CD4-positive, alpha-beta T cell (primary cell): ENCODE measurements around the gene FBXO36. TPM values are rescaled to one million over a fixed set of nuclear protein-coding genes. Genes with fewer than 3 reads are reported as not detected.

Source experiments
- ATAC-seq: fragments of 200-7000 bp; cut with Tn5 transposase; one replicate; pipeline ENCODE4 v1.10.0; 2022; ENCODE audit warnings: mild to moderate bottlenecking; ENCODE audit not compliant: poor library complexity
- CTCF ChIA-PET: fragments of 350-600 bp; sonication (Branson Sonifier 250); formaldehyde crosslinking; loops from one replicate; lab custom pipeline; 2021; ENCODE audit warnings: antibody characterized with exemption, inconsistent platforms; lab: Charles Lee
- POLR2A ChIA-PET: fragments of 350-600 bp; sonication (Branson Sonifier 250); formaldehyde crosslinking; loops from one replicate; lab custom pipeline; 2021; ENCODE audit warnings: antibody characterized with exemption, inconsistent platforms; lab: Charles Lee
- DNase-seq, 14 experiments: peaks; one replicate each; pipeline ENCODE4 v3.0.0-alpha.2; 2013 to 2020; ENCODE audit warnings: mixed read lengths in 2 of 14
- H3K27ac ChIP-seq, 2 donors: one replicate each; pipeline versions ENCODE4 v1.5.1 to v1.7.0; 2013; ENCODE audit warnings: low read length in 2 of 2, low read depth in 1 of 2, mild to moderate bottlenecking in 1 of 2
- H3K27me3 ChIP-seq, 2 experiments: 1 replicate in 1 of 2; 2 replicates in 1 of 2; pipeline versions ENCODE4 v1.6.1 to v1.7.0; 2013; ENCODE audit warnings: low read length in 2 of 2, control low read depth in 1 of 2, mild to moderate bottlenecking in 1 of 2, moderate library complexity in 1 of 2; ENCODE audit not compliant: insufficient read depth in 2 of 2, control insufficient read depth in 1 of 2
- H3K36me3 ChIP-seq: one replicate; pipeline ENCODE4 v1.6.1; 2013; ENCODE audit warnings: low read length, control low read depth; ENCODE audit not compliant: insufficient read depth
- H3K4me1 ChIP-seq: one replicate; pipeline ENCODE4 v1.6.1; 2013; ENCODE audit warnings: low read length, control low read depth; ENCODE audit not compliant: insufficient read depth
- H3K4me3 ChIP-seq: one replicate; pipeline ENCODE4 v1.5.1; 2013; ENCODE audit warnings: mild to moderate bottlenecking, low read length, moderate library complexity
- H3K9me3 ChIP-seq, 2 experiments: 1 replicate in 1 of 2; 2 replicates in 1 of 2; pipeline versions ENCODE4 v1.6.1 to v1.7.0; 2013; ENCODE audit warnings: low read length in 2 of 2, mild to moderate bottlenecking in 2 of 2, control low read depth in 1 of 2, moderate library complexity in 1 of 2; ENCODE audit not compliant: control insufficient read depth in 1 of 2, insufficient read depth in 1 of 2
- H3K27ac Mint-ChIP-seq: one replicate; pipeline ENCODE4 v1.8.0; 2020; ENCODE audit warnings: mixed read lengths
- H3K27me3 Mint-ChIP-seq: one replicate; pipeline ENCODE4 v1.8.0; 2021; ENCODE audit warnings: mixed read lengths
- H3K36me3 Mint-ChIP-seq: one replicate; pipeline ENCODE4 v1.8.0; 2021; ENCODE audit warnings: low read depth, mixed read lengths
- H3K4me1 Mint-ChIP-seq: one replicate; pipeline ENCODE4 v1.8.0; 2021; ENCODE audit warnings: low read depth, mixed read lengths
- H3K4me3 Mint-ChIP-seq: one replicate; pipeline ENCODE4 v1.8.0; 2020; ENCODE audit warnings: mild to moderate bottlenecking, mixed read lengths
- H3K9me3 Mint-ChIP-seq: one replicate; pipeline ENCODE4 v1.8.0; 2020; ENCODE audit warnings: mixed read lengths
- CTCF ChIP-seq: fragments of 200-600 bp; IDR thresholded peaks from one replicate; pipeline ENCODE4 v1.8.0; 2022; ENCODE audit warnings: antibody characterized with exemption, mild to moderate bottlenecking
- intact Hi-C, 2 experiments: fragments of 100-400 bp; cut with DNase I in 1 of 2; cut with micrococcal nuclease in 1 of 2; formaldehyde crosslinking; loops; one replicate each; pipeline versions ENCODE4 v1.15.1 to v1.9.0; 2023 to 2025; cut with DNase I, micrococcal nuclease
- total RNA-seq, 174 experiments: library from RNA in 2 of 174; stranded (reverse) in 2 of 174; gene quantifications; one replicate each; pipeline ENCODE4 v1.2.3 and lab custom pipeline; 2021 to 2026

The FBXO36 gene
- total RNA-seq, 2 experiments from 2014 or later, result 0.52 to 0.84 TPM

GRCh38 chr2:229875549-229875948, 46.8 kb upstream of the FBXO36 start:
- ATAC-seq (no peak), DNase-seq (no peak)
- Histone ChIP-seq H3K27ac (no peak overlapping the region), H3K4me1 (no peaks in the 10 kb centered on the region), H3K4me3 (no peak overlapping the region), H3K9me3 (no peaks in the 10 kb centered on the region), H3K27me3 (no peaks in the 10 kb centered on the region), H3K36me3 (peaks cover 34% of the 10 kb centered on the region)
- ChIA-PET CTCF (no interaction called here), POLR2A (interaction anchor here (0.9 kb wide), 1 partner anchor 35 kb away, joined by 3 read pairs; no protein-coding TSS in a partner anchor)
- H3K27ac Mint-ChIP-seq, result peak overlapping the region; percentile 32
- intact Hi-C loops, result no loop called here
- H3K4me3 Mint-ChIP-seq, result no peak overlapping the region
- peaks cover 53% of the 10 kb centered on the region for H3K4me1 Mint-ChIP-seq
- no peak for TF ChIP-seq CTCF
- no peaks in the 10 kb centered on the region for H3K9me3 Mint-ChIP-seq
- H3K36me3 Mint-ChIP-seq, result peaks cover 84% of the 10 kb centered on the region
- no peaks in the 10 kb centered on the region for H3K27me3 Mint-ChIP-seq

- CTCF ChIA-PET, result interaction anchor here (1.0 to 1.3 kb wide), 2 partner anchors 14 to 79 kb away, joined by 3 to 5 read pairs; no protein-coding TSS in a partner anchor
- Histone ChIP-seq H3K27me3 (no peaks in the 10 kb centered on the region), H3K27ac (no peak overlapping the region), H3K4me3 (no peak overlapping the region), H3K36me3 (peaks cover 36% of the 10 kb centered on the region), H3K4me1 (no peaks in the 10 kb centered on the region), H3K9me3 (no peaks in the 10 kb centered on the region)
- H3K36me3 Mint-ChIP-seq, result peaks cover 69% of the 10 kb centered on the region
- H3K27ac Mint-ChIP-seq, result no peak overlapping the region
- intact Hi-C loops, result no loop called here
- DNase-seq, result no peak
- POLR2A ChIA-PET, result no interaction called here
- no peaks in the 10 kb centered on the region for H3K27me3 Mint-ChIP-seq
- H3K9me3 Mint-ChIP-seq, result no peaks in the 10 kb centered on the region
- ATAC-seq, result no peak
- TF ChIP-seq CTCF, result no peak
- peaks cover 51% of the 10 kb centered on the region for H3K4me1 Mint-ChIP-seq
- no peak overlapping the region for H3K4me3 Mint-ChIP-seq
Observed at GRCh38 chr2:229879191-229879950, 42.9 kb upstream of the FBXO36 start.

GRCh38 chr2:229880892-229881586, 41.3 kb upstream of the FBXO36 start:
- no peak for TF ChIP-seq CTCF
- intact Hi-C loops, result no loop called here
- Histone ChIP-seq H3K4me1 (no peaks in the 10 kb centered on the region), H3K27ac (no peak overlapping the region), H3K27me3 (no peaks in the 10 kb centered on the region), H3K9me3 (no peaks in the 10 kb centered on the region), H3K36me3 (peaks cover 43% of the 10 kb centered on the region), H3K4me3 (no peak overlapping the region)
- no peak overlapping the region for H3K4me3 Mint-ChIP-seq
- H3K9me3 Mint-ChIP-seq, result no peaks in the 10 kb centered on the region
- CTCF ChIA-PET, result no interaction called here
- POLR2A ChIA-PET, result no interaction called here
- peaks cover 67% of the 10 kb centered on the region for H3K36me3 Mint-ChIP-seq
- no peak for DNase-seq
- peak overlapping the region; percentile 30 for H3K27ac Mint-ChIP-seq
- peaks cover 50% of the 10 kb centered on the region for H3K4me1 Mint-ChIP-seq
- H3K27me3 Mint-ChIP-seq, result no peaks in the 10 kb centered on the region
- no peak for ATAC-seq
